GM21515 (cell line): ENCODE data around the gene ANKRD1.
"Not testable (repeated sequence)": the region's sequence is repeated elsewhere in the genome, so short reads cannot be mapped to it uniquely, and the experiment has no call there.

Experiments used
- ATAC-seq: cut with Tn5 transposase; IDR thresholded peaks from one replicate; pipeline ENCODE4 v1.9.1; 2021; ENCODE audit not compliant: unreplicated experiment

Gene ANKRD1

GRCh38 chr10:90912854-90913479, 7.9 kb downstream of the ANKRD1 start:
- no peak for ATAC-seq

- ATAC-seq, result no peak
These were observed 8.7 kb downstream of the ANKRD1 start for GRCh38 chr10:90912174-90912573.

DNA sequence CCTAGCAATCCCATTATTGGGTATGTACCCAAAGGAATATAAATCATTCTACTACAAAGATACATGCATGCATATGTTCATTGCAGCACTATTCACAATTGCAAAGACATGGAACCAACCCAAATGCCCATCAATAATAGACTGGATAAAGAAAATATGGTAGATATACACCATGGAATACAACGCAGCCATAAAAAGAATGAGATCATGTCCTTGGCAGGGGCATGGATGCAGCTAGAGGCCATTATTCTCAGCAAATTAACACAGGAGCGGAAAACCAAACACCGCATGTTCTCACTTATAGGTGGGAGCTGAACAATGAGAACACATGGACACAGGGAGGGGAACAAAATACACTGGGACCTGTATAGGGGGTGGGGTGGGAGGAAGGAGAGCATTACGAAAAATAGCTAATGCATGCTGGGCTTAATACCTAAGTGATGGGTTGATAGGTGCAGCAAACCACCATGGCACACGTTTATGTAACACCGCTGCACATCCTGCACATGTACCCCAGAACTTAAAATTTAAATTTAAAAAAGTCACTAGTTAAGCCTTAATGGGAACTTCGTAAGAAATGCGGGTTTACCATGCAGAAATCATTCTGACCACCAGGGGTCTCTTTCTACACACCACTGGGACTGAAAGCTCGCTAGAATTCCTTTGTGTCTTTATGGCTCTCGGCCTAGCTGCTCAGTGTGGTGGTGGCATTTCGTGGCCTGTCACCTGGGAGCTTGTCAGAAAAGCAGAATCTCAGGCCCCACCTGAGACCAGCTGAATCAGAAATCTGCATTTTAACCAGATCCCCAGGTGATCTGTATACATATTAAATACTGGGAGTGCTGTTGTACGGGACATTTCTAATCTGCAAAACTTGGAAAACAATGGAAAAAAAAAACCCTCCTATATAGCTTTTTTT, 9.5 kb downstream of the ANKRD1 start:
- ATAC-seq, result peak; percentile 83

GRCh38 chr10:90906596-90906995, 14.3 kb downstream of the ANKRD1 start:
- ATAC-seq, result no peak

DNA sequence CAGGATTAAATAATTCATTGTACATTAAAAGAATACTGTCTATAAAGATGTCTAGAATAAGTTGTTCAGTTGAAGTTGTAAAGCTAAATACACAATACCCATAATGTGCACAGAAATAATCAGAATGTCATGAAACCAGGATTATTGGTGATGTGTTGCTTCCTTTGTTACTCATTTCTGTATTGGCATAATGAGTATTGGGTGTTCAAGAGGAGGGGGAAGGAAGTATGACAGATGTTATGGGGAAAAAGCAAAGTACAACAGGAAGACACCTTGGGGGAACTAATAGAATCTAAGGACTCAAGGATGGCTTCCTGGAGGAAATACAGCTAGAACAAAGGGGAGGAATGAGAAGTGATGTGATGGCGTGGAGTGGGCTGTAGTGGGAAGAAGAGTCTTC, 15.0 kb downstream of the ANKRD1 start:
- no peak for ATAC-seq

DNA sequence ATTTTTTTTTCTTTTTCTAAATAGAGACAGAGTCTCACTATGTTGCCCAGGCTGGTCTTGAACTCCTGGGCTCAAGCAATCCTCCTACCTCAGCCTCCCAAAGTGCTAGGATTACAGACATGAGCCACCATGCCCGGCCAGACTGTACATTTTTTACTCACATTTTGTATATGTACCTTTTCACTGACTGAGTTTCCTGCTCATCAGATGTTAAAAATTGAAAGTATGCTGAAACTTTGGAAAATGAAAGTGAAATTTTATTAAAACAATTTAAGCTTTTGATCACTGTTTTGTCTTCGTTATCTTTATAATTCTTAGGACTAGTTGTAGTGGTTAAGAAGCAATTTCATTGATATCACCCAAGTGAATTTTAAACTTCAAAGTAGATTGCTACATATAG, 24.0 kb downstream of the ANKRD1 start:
- ATAC-seq, result not testable (repeated sequence)

DNA sequence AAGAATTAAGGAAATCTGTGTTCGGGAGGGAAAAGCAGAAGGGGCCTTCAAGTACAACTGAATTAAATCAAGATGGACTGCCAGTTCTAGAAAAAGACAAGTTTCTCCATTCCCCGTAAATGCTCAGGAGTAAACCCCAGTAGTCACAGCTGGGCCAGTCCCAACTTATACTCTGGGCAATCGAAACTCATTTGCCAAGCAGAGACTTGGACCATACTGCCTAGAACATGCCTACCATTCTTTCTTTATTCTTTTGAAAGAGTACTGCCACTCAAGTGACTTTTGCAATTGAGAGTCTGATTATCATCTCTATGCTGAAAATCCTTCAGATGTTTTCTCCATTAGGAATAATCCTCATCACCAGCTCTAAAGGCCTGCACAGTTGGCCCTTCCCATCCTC, 27.7 kb downstream of the ANKRD1 start:
- no peak for ATAC-seq

- ATAC-seq, result no peak
These were observed 30.5 kb downstream of the ANKRD1 start for GRCh38 chr10:90890347-90890746.

DNA sequence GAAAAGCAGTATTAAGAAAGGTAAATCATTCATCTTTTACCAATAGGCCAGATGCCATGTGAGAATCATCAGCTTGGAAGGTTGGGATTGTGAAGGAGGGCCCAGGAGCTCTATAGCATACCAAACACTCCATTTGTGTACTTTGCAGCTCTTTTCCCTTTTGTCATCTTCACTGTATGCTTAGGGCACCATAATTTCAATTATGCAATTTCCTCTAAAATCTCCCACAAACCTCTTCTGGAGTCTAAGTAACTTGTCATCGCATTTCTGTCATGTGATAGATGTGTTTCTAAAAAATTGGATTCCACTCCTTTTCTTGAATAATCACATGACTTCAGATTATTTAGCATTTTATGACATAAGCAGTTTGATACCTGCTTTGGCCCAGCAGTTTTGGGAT, 31.3 kb downstream of the ANKRD1 start:
- ATAC-seq, result no peak

DNA sequence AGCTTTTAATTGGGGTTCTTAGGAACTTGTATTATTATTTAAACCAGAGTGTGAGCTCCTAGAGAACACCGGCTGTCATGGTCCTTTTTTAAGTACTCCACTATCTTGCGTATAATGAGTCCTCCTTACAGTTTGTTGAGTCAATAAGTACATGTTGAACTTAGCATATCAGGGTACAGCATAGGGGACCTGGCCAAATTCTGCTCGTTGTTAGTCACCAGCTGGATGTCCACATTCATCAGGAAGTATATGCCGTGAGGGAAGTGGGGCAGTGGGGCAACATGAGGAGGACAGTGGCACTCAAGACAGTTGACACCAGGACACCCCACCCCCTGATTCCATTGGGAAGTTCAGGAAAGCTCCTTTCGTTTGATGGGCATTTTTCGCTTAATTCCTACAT, 32.5 kb downstream of the ANKRD1 start:
- ATAC-seq, result no peak

- ATAC-seq, result no peak
These were observed 33.3 kb downstream of the ANKRD1 start for GRCh38 chr10:90887555-90887954.

- ATAC-seq, result no peak
These were observed 35.7 kb downstream of the ANKRD1 start for GRCh38 chr10:90885176-90885575.

DNA sequence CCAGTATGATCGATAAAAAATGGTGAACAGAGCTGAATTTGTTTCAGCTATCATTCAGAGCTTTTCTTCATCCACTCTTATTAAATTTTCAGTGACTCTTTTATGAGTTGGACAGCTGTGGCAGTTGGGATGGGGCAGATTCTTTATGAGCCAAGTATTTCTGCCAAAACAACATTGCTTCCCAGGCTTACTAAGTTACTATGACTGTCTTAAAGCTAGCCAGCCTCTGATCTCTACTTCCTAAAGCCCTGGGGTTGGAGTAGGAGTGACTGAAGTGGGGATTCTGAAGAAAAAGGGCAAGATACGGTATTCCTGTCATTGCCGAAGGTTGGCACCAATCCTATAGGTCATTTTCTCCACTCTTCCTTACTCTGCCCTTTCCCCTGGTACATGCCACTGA, 36.5 kb downstream of the ANKRD1 start:
- ATAC-seq, result no peak

GRCh38 chr10:90880059-90880719, 40.7 kb downstream of the ANKRD1 start:
- not testable (repeated sequence) for ATAC-seq

- no peak for ATAC-seq
These were observed 41.8 kb downstream of the ANKRD1 start for GRCh38 chr10:90879062-90879461.

DNA sequence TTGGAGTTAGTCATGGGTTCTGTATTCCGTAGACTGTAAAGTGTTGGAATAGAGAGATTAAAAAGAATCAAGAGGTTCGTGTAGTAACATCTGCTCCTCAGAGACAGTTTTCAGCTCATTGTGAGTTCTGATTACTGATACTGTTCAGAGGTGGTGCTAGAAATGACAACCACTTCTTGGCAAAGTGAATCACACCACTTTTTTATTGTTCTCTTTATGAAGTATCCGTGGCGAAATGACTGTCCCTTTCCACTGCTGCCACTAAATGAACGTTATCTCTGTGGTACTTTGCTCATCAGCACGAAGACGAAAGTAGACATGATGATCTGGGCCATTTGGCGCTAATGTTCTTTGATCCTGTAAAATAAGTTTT, 48.3 kb downstream of the ANKRD1 start:
- ATAC-seq, result peak; percentile 1

DNA sequence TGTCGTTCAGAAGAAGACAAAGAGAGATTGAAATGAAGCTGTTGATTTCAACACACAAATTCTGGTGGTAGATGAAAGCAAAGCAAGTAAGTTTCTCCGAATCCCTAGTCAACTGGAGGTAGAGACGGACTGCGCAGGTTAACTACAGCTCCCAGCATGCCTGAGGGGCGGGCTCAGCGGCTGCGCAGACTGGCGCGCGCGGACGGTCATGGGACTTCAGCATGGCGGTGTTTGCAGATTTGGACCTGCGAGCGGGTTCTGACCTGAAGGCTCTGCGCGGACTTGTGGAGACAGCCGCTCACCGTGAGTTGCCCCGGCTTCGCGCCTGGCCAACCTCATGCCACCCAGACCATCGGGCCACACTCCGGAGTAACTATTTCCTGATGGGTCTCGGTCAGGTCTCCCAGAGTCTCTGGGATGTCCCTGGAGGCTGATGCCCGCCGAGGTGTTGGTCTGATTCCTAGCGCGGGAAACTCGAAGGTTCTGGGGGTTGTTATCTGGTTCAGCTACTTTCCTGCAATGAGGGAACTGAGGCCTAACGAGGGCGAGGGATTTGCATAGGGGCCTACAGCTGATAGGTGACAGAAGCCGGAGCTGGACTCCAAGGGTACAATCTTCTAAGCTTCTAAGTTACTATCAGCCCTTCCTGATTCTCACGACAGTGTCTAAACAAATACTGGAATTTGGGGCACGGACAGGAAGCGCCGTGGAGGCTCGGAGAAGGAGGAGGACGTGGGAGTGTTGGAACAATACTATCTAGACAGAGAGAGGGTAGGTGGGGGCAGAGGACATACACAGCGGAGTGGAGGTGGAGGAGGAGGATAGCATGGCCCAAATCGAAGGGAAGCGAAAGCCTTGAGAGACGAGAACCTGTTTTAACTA, 48.9 kb downstream of the ANKRD1 start, which contains the start of gene RPP30:
Gene RPP30 (plus strand): TSS at position 209 of the 882 bp plus-strand sequence. CDS start 13 bp downstream, at position 222.
- ATAC-seq, result peak; percentile 98

DNA sequence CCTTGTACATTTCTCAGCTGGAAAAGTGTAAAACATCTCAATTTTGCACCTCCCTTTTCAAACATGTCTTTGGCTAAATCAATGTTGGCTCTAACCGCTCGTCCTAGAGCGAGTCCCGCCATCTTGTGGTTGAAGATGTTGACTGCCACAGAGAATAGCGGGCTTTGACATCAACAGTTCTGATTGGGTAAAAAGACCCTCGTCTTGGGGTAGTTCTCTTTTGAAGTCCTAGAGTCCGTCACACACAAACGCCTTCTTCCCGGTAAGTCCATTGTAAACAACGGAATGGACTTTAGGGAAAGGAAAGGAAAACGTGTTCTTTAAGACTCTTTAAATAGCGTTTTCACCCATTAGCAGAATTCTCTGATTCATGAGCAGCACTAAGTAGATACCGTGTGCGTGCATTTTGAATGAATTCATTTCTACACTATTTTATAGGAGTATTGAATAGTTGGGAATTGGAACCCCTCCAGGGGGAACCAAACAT, 49.6 kb downstream of the ANKRD1 start:
- peak; percentile 55 for ATAC-seq

- ATAC-seq, result no peak
These were observed 54.8 kb downstream of the ANKRD1 start for GRCh38 chr10:90866050-90866598.

DNA sequence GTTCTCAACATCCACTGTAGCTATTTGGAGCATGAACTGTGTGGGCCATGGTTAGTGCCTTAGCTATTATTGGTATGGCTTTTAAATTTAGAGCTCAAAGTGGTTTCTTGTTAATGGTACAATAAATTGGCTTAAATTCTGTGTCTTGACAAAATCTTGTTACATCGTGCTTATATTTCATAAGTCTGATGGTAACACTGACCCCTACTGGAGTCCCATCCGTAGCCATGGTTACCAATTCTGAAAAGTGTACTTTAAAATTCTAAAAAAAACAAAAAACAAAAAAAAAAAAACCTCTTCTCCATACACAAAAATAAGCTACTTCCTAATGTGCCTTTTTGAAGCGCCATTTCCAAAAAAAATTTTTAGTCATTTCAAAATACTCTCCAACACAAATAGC, 55.5 kb downstream of the ANKRD1 start:
- ATAC-seq, result no peak
